ENCODE measurements around the gene LDHAL6B. TPM values are rescaled to one million over a fixed set of nuclear protein-coding genes. Genes with fewer than 3 reads are reported as not detected.

Gene LDHAL6B
- total and polyA plus RNA-seq, 9 of the 15 experiments (the other 6 are each of a cell fraction or from before 2014, with no cell fraction given): not detected

DNA sequence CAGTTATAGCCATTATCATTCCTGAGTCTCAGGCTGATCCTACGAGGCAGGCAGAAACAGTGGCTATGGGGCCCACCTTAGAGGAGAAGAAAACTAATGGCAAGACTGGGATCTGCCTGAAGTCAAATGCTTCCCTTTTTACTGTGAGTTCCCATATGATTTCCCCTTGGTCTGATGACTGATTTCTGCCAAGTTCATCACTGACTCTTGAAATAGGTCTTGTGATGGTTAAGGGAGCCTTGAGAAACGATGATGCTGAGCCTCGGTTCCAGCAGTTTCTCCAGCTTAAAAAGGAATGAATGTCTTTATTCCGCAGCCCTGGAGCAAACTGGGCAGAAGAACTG lies 29.4 kb upstream of the LDHAL6B start:
- Histone ChIP-seq H3K4me1 (replicated peaks in 1 of 2; ENCODE audit: control insufficient read depth in 2 of 2, insufficient read depth in 2 of 2, low read length in 2 of 2) (no peaks in the 10 kb centered on the region), H3K27ac (ENCODE audit: extremely low read depth, low read depth, low read length) (no peak overlapping the region), H3K9me1 (ENCODE audit: control insufficient read depth, insufficient read depth, low read length) (no peaks in the 10 kb centered on the region), H3K36me3 (ENCODE audit: control insufficient read depth, insufficient read depth, low read length) (no peaks in the 10 kb centered on the region), H3K4me3 (no peak overlapping the region), H3K9me3 (replicated peaks; ENCODE audit: control insufficient read depth, insufficient read depth, low read depth, low read length) (peaks cover 3% of the 10 kb centered on the region; the same call in 1 of the 2 replicates), H4K20me1 (replicated peaks; ENCODE audit: control insufficient read depth, insufficient read depth, low read length) (no peaks in the 10 kb centered on the region), H3K4me2 (ENCODE audit: insufficient read depth, low read length) (no peak overlapping the region), H3K27me3 (ENCODE audit: control insufficient read depth in 2 of 2, insufficient read depth in 2 of 2, low read length in 2 of 2) (peaks cover 22 to 23% of the 10 kb centered on the region in 2 experiments), H3K79me2 (ENCODE audit: control insufficient read depth, insufficient read depth, low read length) (no peaks in the 10 kb centered on the region), H3K9ac (ENCODE audit: insufficient read depth in 1 of 2, low read depth in 2 of 2, low read length in 2 of 2) (no peak overlapping the region), H2AFZ (ENCODE audit: low read depth, low read length) (no peak overlapping the region)
- in situ Hi-C loops (cut with MboI): no loop called here
- 4% methylated on average over 4 of the region's 4 CpGs for WGBS (ENCODE audit: insufficient coverage, low coverage, missing lambda C conversion rate)
- no TSS peak for BruUV-seq (replicated peaks)
- POLR2A ChIA-PET: no interaction called here
- intact Hi-C loops (cut with micrococcal nuclease): no loop called here
- CTCF ChIA-PET (ENCODE audit: low intra/inter-chr PET ratio): no interaction called here
- FAIRE-seq (no peak), DNase-seq (ENCODE audit: extremely low read depth in 1 of 4, low spot score in 3 of 4) (no peak), ATAC-seq (no peak)
- TF ChIP-seq, protein P1, sequence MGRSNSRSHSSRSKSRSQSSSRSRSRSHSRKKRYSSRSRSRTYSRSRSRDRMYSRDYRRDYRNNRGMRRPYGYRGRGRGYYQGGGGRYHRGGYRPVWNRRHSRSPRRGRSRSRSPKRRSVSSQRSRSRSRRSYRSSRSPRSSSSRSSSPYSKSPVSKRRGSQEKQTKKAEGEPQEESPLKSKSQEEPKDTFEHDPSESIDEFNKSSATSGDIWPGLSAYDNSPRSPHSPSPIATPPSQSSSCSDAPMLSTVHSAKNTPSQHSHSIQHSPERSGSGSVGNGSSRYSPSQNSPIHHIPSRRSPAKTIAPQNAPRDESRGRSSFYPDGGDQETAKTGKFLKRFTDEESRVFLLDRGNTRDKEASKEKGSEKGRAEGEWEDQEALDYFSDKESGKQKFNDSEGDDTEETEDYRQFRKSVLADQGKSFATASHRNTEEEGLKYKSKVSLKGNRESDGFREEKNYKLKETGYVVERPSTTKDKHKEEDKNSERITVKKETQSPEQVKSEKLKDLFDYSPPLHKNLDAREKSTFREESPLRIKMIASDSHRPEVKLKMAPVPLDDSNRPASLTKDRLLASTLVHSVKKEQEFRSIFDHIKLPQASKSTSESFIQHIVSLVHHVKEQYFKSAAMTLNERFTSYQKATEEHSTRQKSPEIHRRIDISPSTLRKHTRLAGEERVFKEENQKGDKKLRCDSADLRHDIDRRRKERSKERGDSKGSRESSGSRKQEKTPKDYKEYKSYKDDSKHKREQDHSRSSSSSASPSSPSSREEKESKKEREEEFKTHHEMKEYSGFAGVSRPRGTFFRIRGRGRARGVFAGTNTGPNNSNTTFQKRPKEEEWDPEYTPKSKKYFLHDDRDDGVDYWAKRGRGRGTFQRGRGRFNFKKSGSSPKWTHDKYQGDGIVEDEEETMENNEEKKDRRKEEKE (IDR thresholded peaks at IDR 0.05; ENCODE audit: borderline replicate concordance in 1 of 2, control insufficient read depth in 1 of 2, low read depth in 2 of 2, low read length in 1 of 2): no peak
- TF ChIP-seq NFYB (IDR thresholded peaks at IDR 0.05; ENCODE audit: extremely low read depth, insufficient read length) (no peak), HSF4 (CRISPR knock-in tag; IDR thresholded peaks at IDR 0.05; ENCODE audit: borderline replicate concordance) (no peak), RB1 (IDR thresholded peaks at IDR 0.05; ENCODE audit: low read depth) (no peak), CAMTA2 (CRISPR knock-in tag; conservative IDR thresholded peaks at IDR 0.05) (no peak), HNRNPL (IDR thresholded peaks at IDR 0.05; ENCODE audit: low read depth, low read length) (no peak), MEF2A (IDR thresholded peaks at IDR 0.05; ENCODE audit: control insufficient read depth, low read depth, low read length) (no peak), XRCC5 (IDR thresholded peaks at IDR 0.05; ENCODE audit: low read depth, low read length) (no peak), ZFP36 (IDR thresholded peaks at IDR 0.05; ENCODE audit: low read depth, low read length, partially characterized antibody) (no peak), MEIS2 (IDR thresholded peaks at IDR 0.05; ENCODE audit: partially characterized antibody) (no peak), RBM39 (optimal IDR thresholded peaks at IDR 0.05; ENCODE audit: low read depth, low read length) (no peak), ESRRB (CRISPR knock-in tag; IDR thresholded peaks at IDR 0.05; ENCODE audit: borderline replicate concordance) (no peak), FOS (IDR thresholded peaks at IDR 0.05; ENCODE audit: extremely low read depth, insufficient read length) (no peak), WHSC1 (IDR thresholded peaks at IDR 0.05; ENCODE audit: low read length) (no peak)
- TF ChIP-seq, protein P2, sequence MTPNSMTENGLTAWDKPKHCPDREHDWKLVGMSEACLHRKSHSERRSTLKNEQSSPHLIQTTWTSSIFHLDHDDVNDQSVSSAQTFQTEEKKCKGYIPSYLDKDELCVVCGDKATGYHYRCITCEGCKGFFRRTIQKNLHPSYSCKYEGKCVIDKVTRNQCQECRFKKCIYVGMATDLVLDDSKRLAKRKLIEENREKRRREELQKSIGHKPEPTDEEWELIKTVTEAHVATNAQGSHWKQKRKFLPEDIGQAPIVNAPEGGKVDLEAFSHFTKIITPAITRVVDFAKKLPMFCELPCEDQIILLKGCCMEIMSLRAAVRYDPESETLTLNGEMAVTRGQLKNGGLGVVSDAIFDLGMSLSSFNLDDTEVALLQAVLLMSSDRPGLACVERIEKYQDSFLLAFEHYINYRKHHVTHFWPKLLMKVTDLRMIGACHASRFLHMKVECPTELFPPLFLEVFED (CRISPR knock-in tag; conservative IDR thresholded peaks at IDR 0.05): no peak
- TF ChIP-seq, protein P3, sequence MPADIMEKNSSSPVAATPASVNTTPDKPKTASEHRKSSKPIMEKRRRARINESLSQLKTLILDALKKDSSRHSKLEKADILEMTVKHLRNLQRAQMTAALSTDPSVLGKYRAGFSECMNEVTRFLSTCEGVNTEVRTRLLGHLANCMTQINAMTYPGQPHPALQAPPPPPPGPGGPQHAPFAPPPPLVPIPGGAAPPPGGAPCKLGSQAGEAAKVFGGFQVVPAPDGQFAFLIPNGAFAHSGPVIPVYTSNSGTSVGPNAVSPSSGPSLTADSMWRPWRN (IDR thresholded peaks at IDR 0.05; ENCODE audit: low read depth): no peak
- TF ChIP-seq, protein P4, sequence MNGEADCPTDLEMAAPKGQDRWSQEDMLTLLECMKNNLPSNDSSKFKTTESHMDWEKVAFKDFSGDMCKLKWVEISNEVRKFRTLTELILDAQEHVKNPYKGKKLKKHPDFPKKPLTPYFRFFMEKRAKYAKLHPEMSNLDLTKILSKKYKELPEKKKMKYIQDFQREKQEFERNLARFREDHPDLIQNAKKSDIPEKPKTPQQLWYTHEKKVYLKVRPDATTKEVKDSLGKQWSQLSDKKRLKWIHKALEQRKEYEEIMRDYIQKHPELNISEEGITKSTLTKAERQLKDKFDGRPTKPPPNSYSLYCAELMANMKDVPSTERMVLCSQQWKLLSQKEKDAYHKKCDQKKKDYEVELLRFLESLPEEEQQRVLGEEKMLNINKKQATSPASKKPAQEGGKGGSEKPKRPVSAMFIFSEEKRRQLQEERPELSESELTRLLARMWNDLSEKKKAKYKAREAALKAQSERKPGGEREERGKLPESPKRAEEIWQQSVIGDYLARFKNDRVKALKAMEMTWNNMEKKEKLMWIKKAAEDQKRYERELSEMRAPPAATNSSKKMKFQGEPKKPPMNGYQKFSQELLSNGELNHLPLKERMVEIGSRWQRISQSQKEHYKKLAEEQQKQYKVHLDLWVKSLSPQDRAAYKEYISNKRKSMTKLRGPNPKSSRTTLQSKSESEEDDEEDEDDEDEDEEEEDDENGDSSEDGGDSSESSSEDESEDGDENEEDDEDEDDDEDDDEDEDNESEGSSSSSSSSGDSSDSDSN (IDR thresholded peaks at IDR 0.05; ENCODE audit: borderline replicate concordance in 1 of 2, low read depth in 2 of 2, low read length in 2 of 2): no peak
